WTC11 (cell line): ENCODE data around the gene HDC.

Experiments
- CREB1 ChIP-seq: sonication (generic); formaldehyde crosslinking; IDR thresholded peaks from 2 replicates; pipeline ENCODE4 v1.8.0; 2023; ENCODE audit warnings: mild to moderate bottlenecking, missing genetic modification reagents
- CTCF ChIP-seq: fragments of 200-600 bp; IDR thresholded peaks from 2 replicates; pipeline ENCODE4 v1.8.0; 2022; ENCODE audit warnings: antibody characterized with exemption
- ELF4 ChIP-seq: sonication (generic); formaldehyde crosslinking; IDR thresholded peaks from 2 replicates; pipeline ENCODE4 v1.8.1; 2022; ENCODE audit warnings: low read depth, mild to moderate bottlenecking, moderate library complexity, missing genetic modification reagents
- ESRRA ChIP-seq: sonication (generic); formaldehyde crosslinking; IDR thresholded peaks from 2 replicates; pipeline ENCODE4 v1.8.1; 2022; ENCODE audit warnings: mild to moderate bottlenecking, missing genetic modification reagents, borderline replicate concordance
- OVOL2 ChIP-seq: fragments of 250-450 bp; sonication (Bioruptor Pico); IDR thresholded peaks from 2 replicates; pipeline ENCODE4 v1.9.0; 2021; ENCODE audit warnings: mild to moderate bottlenecking, borderline replicate concordance

- TF ChIP-seq CTCF: no peak
- TF ChIP-seq CREB1 (CRISPR knock-in tag): no peak
- TF ChIP-seq ESRRA (CRISPR knock-in tag): no peak
- TF ChIP-seq OVOL2 (CRISPR knock-in tag): no peak
- no peak for TF ChIP-seq ELF4 (CRISPR knock-in tag)
Measured at GRCh38 chr15:50267577-50267976, 2.1 kb upstream of the HDC start.
